SK-N-SH treated with all-trans-retinoic acid at 6 μM for 48 hours (cell line): ENCODE measurements around the gene KLHDC8A.

Experiments used
- ATAC-seq: fragments of 200-7000 bp; cut with Tn5 transposase; 3 replicates; pipeline ENCODE4 v1.9.1; 2020; ENCODE audit warnings: mild to moderate bottlenecking, moderate library complexity
- ARNTL ChIP-seq: fragments of 450-650 bp; formaldehyde crosslinking; IDR thresholded peaks from 2 replicates; pipeline ENCODE4 v1.5.0; 2020; ENCODE audit warnings: low read depth, mild to moderate bottlenecking, moderate library complexity, borderline replicate concordance
- BACH2 ChIP-seq: fragments of 250-450 bp; sonication (Bioruptor Pico); IDR thresholded peaks from 2 replicates; pipeline ENCODE4 v1.9.0; 2021; ENCODE audit warnings: mild to moderate bottlenecking, borderline replicate concordance
- CSDC2 ChIP-seq: fragments of 250-450 bp; sonication (Bioruptor Pico); IDR thresholded peaks from 2 replicates; pipeline ENCODE4 v1.5.0; 2020; ENCODE audit warnings: mild to moderate bottlenecking, moderate library complexity
- ESRRG ChIP-seq: fragments of 250-450 bp; sonication (Bioruptor Pico); IDR thresholded peaks from 2 replicates; pipeline ENCODE4 v1.6.1; 2021; ENCODE audit warnings: mild to moderate bottlenecking
- GLIS3 ChIP-seq: fragments of 250-450 bp; sonication (Bioruptor Pico); IDR thresholded peaks from 2 replicates; pipeline ENCODE4 v1.5.0; 2020; ENCODE audit warnings: mild to moderate bottlenecking, moderate library complexity
- OSR1 ChIP-seq: fragments of 250-450 bp; sonication (Bioruptor Pico); IDR thresholded peaks from 2 replicates; pipeline ENCODE4 v1.8.0; 2022; ENCODE audit warnings: moderate library complexity, mild to moderate bottlenecking, inconsistent platforms
- PPARA ChIP-seq: fragments of 250-450 bp; sonication (Bioruptor Pico); IDR thresholded peaks from 2 replicates; pipeline ENCODE4 v1.5.0; 2020; ENCODE audit warnings: mild to moderate bottlenecking, borderline replicate concordance
- RARB ChIP-seq: fragments of 250-450 bp; sonication (Bioruptor Pico); IDR thresholded peaks from 2 replicates; pipeline ENCODE4 v1.8.0; 2021; ENCODE audit warnings: mild to moderate bottlenecking, moderate library complexity
- SNAI2 ChIP-seq: fragments of 250-450 bp; sonication (Bioruptor Pico); IDR thresholded peaks from 2 replicates; pipeline ENCODE4 v1.5.0; 2020; ENCODE audit warnings: mild to moderate bottlenecking, moderate library complexity
- TCF4 ChIP-seq: fragments of 250-450 bp; sonication (Bioruptor Pico); IDR thresholded peaks from 2 replicates; pipeline ENCODE4 v1.8.0; 2021; ENCODE audit warnings: mild to moderate bottlenecking, moderate library complexity, borderline replicate concordance
- TOX ChIP-seq: fragments of 250-450 bp; sonication (Bioruptor Pico); IDR thresholded peaks from 2 replicates; pipeline ENCODE4 v1.8.0; 2021; ENCODE audit warnings: mild to moderate bottlenecking, moderate library complexity, borderline replicate concordance
- ZC3H10 ChIP-seq: fragments of 250-450 bp; sonication (Bioruptor Pico); IDR thresholded peaks from 2 replicates; pipeline ENCODE4 v1.5.1; 2021; ENCODE audit warnings: mild to moderate bottlenecking, moderate library complexity
- ZFP3 ChIP-seq: fragments of 250-450 bp; sonication (Bioruptor Pico); IDR thresholded peaks from 2 replicates; pipeline ENCODE4 v1.5.0; 2020; ENCODE audit warnings: mild to moderate bottlenecking, moderate library complexity
- ZFP30 ChIP-seq: fragments of 450-650 bp; formaldehyde crosslinking; IDR thresholded peaks from 2 replicates; pipeline ENCODE4 v1.5.0; 2022; ENCODE audit warnings: mild to moderate bottlenecking, moderate library complexity
- ZNF565 ChIP-seq: fragments of 450-650 bp; formaldehyde crosslinking; conservative IDR thresholded peaks from 2 replicates; pipeline ENCODE4 v1.5.0; 2020; ENCODE audit warnings: low read depth, mild to moderate bottlenecking, moderate library complexity
- ZNF8 ChIP-seq: fragments of 450-650 bp; formaldehyde crosslinking; IDR thresholded peaks from 2 replicates; pipeline ENCODE4 v1.5.0; 2020; ENCODE audit warnings: mild to moderate bottlenecking, moderate library complexity
- TF ChIP-seq, protein P1 (sequence below): fragments of 250-450 bp; sonication (Bioruptor Pico); IDR thresholded peaks from 2 replicates; pipeline ENCODE4 v1.8.0; 2020; ENCODE audit warnings: mild to moderate bottlenecking, moderate library complexity, borderline replicate concordance
- TF ChIP-seq, protein P2 (sequence below): fragments of 250-450 bp; sonication (Bioruptor Pico); IDR thresholded peaks from 2 replicates; pipeline ENCODE4 v1.5.0; 2020; ENCODE audit warnings: mild to moderate bottlenecking, moderate library complexity
- TF ChIP-seq, protein P3 (sequence below): fragments of 250-450 bp; sonication (Bioruptor Pico); IDR thresholded peaks from 2 replicates; pipeline ENCODE4 v1.5.1; 2021; ENCODE audit warnings: mild to moderate bottlenecking, moderate library complexity
- TF ChIP-seq, protein P4 (sequence below): fragments of 250-450 bp; sonication (Bioruptor Pico); IDR thresholded peaks from 2 replicates; pipeline ENCODE4 v1.8.0; 2021; ENCODE audit warnings: low read depth, mild to moderate bottlenecking, moderate library complexity, borderline replicate concordance

Gene KLHDC8A

DNA sequence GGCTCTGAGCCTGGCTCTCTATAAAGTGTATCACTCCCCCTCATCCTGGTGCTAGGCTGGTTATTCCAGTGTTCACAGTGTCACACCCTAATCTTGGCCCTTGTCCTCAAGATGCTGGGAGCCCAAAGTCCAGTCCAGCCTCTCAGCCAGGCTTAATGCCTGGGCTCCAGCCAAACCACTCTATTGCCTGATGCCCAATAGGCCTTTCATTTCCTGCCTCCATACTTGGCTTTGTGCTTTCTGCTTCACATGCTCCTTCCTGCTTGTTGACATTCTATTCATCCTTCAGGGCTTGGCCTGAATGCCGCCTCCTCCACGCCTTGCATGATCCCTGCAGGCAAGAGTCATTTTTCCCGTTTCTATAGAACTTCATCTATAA, 1.7 kb downstream of the KLHDC8A start:
- ATAC-seq, result no peak
- no peak for TF ChIP-seq GLIS3
- TF ChIP-seq, protein P1, sequence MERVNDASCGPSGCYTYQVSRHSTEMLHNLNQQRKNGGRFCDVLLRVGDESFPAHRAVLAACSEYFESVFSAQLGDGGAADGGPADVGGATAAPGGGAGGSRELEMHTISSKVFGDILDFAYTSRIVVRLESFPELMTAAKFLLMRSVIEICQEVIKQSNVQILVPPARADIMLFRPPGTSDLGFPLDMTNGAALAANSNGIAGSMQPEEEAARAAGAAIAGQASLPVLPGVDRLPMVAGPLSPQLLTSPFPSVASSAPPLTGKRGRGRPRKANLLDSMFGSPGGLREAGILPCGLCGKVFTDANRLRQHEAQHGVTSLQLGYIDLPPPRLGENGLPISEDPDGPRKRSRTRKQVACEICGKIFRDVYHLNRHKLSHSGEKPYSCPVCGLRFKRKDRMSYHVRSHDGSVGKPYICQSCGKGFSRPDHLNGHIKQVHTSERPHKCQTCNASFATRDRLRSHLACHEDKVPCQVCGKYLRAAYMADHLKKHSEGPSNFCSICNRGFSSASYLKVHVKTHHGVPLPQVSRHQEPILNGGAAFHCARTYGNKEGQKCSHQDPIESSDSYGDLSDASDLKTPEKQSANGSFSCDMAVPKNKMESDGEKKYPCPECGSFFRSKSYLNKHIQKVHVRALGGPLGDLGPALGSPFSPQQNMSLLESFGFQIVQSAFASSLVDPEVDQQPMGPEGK (CRISPR knock-in tag), result no peak
- no peak for TF ChIP-seq PPARA
- TF ChIP-seq RARB (CRISPR knock-in tag), result no peak
- TF ChIP-seq SNAI2, result no peak
- TF ChIP-seq BACH2, result no peak
- TF ChIP-seq TOX (CRISPR knock-in tag), result no peak
- TF ChIP-seq, protein P2, sequence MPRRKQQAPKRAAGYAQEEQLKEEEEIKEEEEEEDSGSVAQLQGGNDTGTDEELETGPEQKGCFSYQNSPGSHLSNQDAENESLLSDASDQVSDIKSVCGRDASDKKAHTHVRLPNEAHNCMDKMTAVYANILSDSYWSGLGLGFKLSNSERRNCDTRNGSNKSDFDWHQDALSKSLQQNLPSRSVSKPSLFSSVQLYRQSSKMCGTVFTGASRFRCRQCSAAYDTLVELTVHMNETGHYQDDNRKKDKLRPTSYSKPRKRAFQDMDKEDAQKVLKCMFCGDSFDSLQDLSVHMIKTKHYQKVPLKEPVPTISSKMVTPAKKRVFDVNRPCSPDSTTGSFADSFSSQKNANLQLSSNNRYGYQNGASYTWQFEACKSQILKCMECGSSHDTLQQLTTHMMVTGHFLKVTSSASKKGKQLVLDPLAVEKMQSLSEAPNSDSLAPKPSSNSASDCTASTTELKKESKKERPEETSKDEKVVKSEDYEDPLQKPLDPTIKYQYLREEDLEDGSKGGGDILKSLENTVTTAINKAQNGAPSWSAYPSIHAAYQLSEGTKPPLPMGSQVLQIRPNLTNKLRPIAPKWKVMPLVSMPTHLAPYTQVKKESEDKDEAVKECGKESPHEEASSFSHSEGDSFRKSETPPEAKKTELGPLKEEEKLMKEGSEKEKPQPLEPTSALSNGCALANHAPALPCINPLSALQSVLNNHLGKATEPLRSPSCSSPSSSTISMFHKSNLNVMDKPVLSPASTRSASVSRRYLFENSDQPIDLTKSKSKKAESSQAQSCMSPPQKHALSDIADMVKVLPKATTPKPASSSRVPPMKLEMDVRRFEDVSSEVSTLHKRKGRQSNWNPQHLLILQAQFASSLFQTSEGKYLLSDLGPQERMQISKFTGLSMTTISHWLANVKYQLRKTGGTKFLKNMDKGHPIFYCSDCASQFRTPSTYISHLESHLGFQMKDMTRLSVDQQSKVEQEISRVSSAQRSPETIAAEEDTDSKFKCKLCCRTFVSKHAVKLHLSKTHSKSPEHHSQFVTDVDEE (CRISPR knock-in tag), result no peak
- TF ChIP-seq ZFP30, result no peak
- TF ChIP-seq, protein P3, sequence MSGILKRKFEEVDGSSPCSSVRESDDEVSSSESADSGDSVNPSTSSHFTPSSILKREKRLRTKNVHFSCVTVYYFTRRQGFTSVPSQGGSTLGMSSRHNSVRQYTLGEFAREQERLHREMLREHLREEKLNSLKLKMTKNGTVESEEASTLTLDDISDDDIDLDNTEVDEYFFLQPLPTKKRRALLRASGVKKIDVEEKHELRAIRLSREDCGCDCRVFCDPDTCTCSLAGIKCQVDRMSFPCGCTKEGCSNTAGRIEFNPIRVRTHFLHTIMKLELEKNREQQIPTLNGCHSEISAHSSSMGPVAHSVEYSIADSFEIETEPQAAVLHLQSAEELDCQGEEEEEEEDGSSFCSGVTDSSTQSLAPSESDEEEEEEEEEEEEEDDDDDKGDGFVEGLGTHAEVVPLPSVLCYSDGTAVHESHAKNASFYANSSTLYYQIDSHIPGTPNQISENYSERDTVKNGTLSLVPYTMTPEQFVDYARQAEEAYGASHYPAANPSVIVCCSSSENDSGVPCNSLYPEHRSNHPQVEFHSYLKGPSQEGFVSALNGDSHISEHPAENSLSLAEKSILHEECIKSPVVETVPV (CRISPR knock-in tag), result no peak
- TF ChIP-seq CSDC2 (CRISPR knock-in tag), result no peak
- no peak for TF ChIP-seq OSR1
- no peak for TF ChIP-seq ZC3H10
- TF ChIP-seq ZFP3, result no peak

DNA sequence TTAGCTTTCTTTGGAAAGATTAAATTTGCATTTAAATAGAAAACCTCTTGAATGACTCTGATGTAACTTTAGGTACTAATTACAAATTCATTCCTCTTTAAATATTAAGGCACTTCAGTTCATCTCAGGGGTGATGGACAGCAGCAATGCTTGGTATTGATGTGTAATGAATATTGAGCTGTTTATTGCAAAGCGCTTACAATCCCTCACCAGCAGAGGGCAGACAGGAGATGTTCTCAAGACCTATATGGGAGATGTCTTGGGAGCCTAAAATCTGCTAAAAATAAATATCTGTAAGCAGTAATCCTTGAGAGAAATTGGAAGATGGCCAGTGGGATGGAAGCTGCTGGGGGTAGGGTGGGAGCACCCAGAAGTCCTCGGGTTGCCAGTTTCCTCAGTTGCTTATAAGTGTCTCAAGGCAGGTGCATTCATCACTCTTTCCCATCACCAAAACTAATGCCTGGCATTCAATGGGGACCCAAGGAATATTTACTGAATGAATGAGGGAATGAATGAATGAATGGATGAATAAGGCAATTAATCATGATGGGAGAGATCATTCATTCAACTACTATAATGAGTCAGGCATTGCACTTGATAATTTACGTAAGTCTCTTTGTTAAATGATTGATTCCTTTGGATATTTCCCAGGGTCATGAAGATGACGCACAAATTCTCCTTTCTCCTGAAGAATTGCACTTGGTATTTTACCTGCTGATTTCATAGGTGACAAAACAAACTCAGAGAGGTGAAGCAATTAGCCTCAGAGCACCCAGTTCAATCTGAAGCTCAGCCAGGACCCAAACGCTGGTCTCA, 2.3 kb downstream of the KLHDC8A start:
- TF ChIP-seq ZC3H10 (no peak), ZFP30 (no peak), ZNF8 (CRISPR knock-in tag) (no peak), ZFP3 (no peak), ARNTL (no peak), RARB (CRISPR knock-in tag) (no peak), ESRRG (CRISPR knock-in tag) (no peak), ZNF565 (CRISPR knock-in tag) (no peak), SNAI2 (no peak), TCF4 (CRISPR knock-in tag) (no peak)
- TF ChIP-seq, protein P2 (CRISPR knock-in tag), result no peak
- TF ChIP-seq, protein P3 (CRISPR knock-in tag), result no peak
- TF ChIP-seq, protein P4, sequence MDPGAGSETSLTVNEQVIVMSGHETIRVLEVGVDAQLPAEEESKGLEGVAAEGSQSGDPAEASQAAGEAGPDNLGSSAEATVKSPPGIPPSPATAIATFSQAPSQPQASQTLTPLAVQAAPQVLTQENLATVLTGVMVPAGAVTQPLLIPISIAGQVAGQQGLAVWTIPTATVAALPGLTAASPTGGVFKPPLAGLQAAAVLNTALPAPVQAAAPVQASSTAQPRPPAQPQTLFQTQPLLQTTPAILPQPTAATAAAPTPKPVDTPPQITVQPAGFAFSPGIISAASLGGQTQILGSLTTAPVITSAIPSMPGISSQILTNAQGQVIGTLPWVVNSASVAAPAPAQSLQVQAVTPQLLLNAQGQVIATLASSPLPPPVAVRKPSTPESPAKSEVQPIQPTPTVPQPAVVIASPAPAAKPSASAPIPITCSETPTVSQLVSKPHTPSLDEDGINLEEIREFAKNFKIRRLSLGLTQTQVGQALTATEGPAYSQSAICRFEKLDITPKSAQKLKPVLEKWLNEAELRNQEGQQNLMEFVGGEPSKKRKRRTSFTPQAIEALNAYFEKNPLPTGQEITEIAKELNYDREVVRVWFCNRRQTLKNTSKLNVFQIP (CRISPR knock-in tag), result no peak
- ATAC-seq, result peak; percentile 90
